Measurements from ENCODE around the gene SGCA.

DNA sequence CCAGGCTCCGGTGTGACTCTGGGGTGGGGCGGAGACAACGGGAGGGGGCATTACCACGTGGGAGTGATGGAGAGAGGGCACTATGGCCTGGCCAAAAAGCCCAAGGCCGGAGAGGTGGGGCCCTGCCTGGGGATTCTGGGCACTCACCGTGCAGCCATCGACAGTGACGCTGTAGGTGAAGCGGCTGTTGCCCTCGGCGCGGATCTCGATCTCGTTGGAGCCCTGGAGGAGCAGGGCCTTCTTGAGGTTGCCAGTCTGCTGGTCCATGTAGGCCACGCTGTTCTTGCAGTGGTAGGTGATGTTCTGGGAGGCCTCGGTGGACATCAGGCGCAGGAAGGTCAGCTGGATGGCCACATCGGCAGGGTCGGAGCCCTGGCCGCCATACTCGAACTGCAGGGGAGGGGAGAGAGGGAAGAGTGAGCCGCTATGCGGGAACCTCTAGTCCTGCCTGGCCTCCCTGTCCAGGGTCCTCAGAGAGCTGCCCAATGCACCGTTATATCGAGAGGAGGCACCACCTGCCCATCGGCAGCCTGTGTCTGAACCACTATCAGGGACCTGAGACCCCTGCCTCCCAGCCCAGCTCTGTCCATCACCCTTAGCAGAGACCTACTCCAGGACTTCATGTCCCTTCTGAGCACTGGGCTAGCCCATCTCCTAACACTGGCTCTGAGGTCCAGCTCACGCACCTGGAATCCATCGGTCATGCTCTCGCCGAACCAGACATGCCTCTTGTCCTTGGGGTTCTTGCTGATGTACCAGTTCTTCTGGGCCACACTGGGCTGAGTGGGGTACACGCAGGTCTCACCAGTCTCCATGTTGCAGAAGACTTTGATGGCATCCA lies 20.0 kb downstream of the SGCA start:
- TF ChIP-seq, protein P1, sequence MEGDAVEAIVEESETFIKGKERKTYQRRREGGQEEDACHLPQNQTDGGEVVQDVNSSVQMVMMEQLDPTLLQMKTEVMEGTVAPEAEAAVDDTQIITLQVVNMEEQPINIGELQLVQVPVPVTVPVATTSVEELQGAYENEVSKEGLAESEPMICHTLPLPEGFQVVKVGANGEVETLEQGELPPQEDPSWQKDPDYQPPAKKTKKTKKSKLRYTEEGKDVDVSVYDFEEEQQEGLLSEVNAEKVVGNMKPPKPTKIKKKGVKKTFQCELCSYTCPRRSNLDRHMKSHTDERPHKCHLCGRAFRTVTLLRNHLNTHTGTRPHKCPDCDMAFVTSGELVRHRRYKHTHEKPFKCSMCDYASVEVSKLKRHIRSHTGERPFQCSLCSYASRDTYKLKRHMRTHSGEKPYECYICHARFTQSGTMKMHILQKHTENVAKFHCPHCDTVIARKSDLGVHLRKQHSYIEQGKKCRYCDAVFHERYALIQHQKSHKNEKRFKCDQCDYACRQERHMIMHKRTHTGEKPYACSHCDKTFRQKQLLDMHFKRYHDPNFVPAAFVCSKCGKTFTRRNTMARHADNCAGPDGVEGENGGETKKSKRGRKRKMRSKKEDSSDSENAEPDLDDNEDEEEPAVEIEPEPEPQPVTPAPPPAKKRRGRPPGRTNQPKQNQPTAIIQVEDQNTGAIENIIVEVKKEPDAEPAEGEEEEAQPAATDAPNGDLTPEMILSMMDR (IDR thresholded peaks at IDR 0.05) = no peak
- TF ChIP-seq POLR2A (IDR thresholded peaks at IDR 0.05) = no peak

Measured in esophagus squamous epithelium (tissue), 4 donors.